Neural cell (in vitro differentiated cells): ENCODE data around the gene RUNX1. TPM values are rescaled to one million over a fixed set of nuclear protein-coding genes. Genes with fewer than 3 reads are reported as not detected.

Source experiments
- H2AFZ ChIP-seq: fragments of 200-600, 300-800 bp; sonication (generic), shearing (Covaris generic); 2 replicates; pipeline ENCODE4 v1.6.0; 2014; ENCODE audit warnings: low read depth, mild to moderate bottlenecking, antibody characterized with exemption, low read length, moderate library complexity
- H3F3A ChIP-seq: fragments of 200-600 bp; shearing (Covaris generic); 2 replicates; pipeline ENCODE4 v1.6.1; 2016; ENCODE audit warnings: mild to moderate bottlenecking, moderate library complexity, mixed read lengths, antibody characterized with exemption, low read length; ENCODE audit not compliant: insufficient read depth, poor library complexity, severe bottlenecking
- H3K27ac ChIP-seq: fragments of 200-600, 300-800 bp; sonication (generic), shearing (Covaris generic); 2 replicates; pipeline ENCODE4 v1.5.1; 2014; ENCODE audit warnings: mild to moderate bottlenecking, low read length, moderate library complexity
- H3K27me3 ChIP-seq: fragments of 300-800, 200-600 bp; sonication (generic), shearing (Covaris generic); 2 replicates; pipeline ENCODE4 v1.6.0; 2014; ENCODE audit warnings: mild to moderate bottlenecking, low read depth, low read length, moderate library complexity; ENCODE audit not compliant: insufficient read depth
- H3K36me3 ChIP-seq: fragments of 300-800, 200-600 bp; sonication (generic), shearing (Covaris generic); 2 replicates; pipeline ENCODE4 v1.5.1; 2014; ENCODE audit warnings: mild to moderate bottlenecking, antibody characterized with exemption, low read length, moderate library complexity; ENCODE audit not compliant: insufficient read depth
- H3K4me2 ChIP-seq: fragments of 300-800, 200-600 bp; sonication (generic), shearing (Covaris generic); 2 replicates; pipeline ENCODE4 v1.6.0; 2014; ENCODE audit warnings: mild to moderate bottlenecking, low read length
- H3K4me3 ChIP-seq: fragments of 300-800, 200-600 bp; sonication (generic), shearing (Covaris generic); 2 replicates; pipeline ENCODE4 v1.5.1; 2014; ENCODE audit warnings: mild to moderate bottlenecking, low read length, moderate library complexity
- H3K79me2 ChIP-seq: fragments of 200-600 bp; shearing (Covaris generic); replicated peaks from 2 replicates; pipeline ENCODE4 v1.6.0; 2014; ENCODE audit warnings: mild to moderate bottlenecking, low read length, moderate library complexity; ENCODE audit not compliant: insufficient read depth
- H3K9ac ChIP-seq: fragments of 300-800, 200-600 bp; sonication (generic), shearing (Covaris generic); 2 replicates; pipeline ENCODE4 v1.6.1; 2016; ENCODE audit warnings: mild to moderate bottlenecking, low read length, mixed read lengths
- H3K9me2 ChIP-seq: fragments of 200-600 bp; shearing (Covaris generic); 2 replicates; pipeline ENCODE4 v1.6.1; 2016; ENCODE audit warnings: mild to moderate bottlenecking, low read length, mixed read lengths; ENCODE audit not compliant: insufficient read depth
- H3K9me3 ChIP-seq: fragments of 200-600, 300-800 bp; sonication (generic), shearing (Covaris generic); 2 replicates; pipeline ENCODE4 v1.6.1; 2016; ENCODE audit warnings: mild to moderate bottlenecking, mixed run types, low read length, moderate library complexity, mixed read lengths
- H4K20me1 ChIP-seq: fragments of 200-600 bp; shearing (Covaris generic); 2 replicates; pipeline ENCODE4 v1.6.1; 2016; ENCODE audit warnings: mild to moderate bottlenecking, mixed run types; ENCODE audit not compliant: insufficient read depth
- EZH2 ChIP-seq: fragments of 200-600, 300-800 bp; shearing (Covaris generic), sonication (generic); IDR thresholded peaks from 2 replicates; pipeline ENCODE4 v1.6.1; 2014; ENCODE audit warnings: antibody characterized with exemption, low read length, borderline replicate concordance, mild to moderate bottlenecking; ENCODE audit not compliant: insufficient read depth, poor library complexity, severe bottlenecking
- RAD21 ChIP-seq: fragments of 450-650 bp; conservative IDR thresholded peaks from 2 replicates; pipeline ENCODE4 v1.6.1; 2014; ENCODE audit warnings: antibody characterized with exemption, mild to moderate bottlenecking, moderate library complexity
- REST ChIP-seq: IDR thresholded peaks from 2 replicates; pipeline ENCODE4 v1.6.1; 2012; ENCODE audit warnings: borderline replicate concordance
- SMC3 ChIP-seq: fragments of 450-650 bp; conservative IDR thresholded peaks from 2 replicates; pipeline ENCODE4 v1.6.1; 2014; ENCODE audit warnings: antibody characterized with exemption, mild to moderate bottlenecking, moderate library complexity; ENCODE audit not compliant: poor library complexity
- TAF1 ChIP-seq: IDR thresholded peaks from 2 replicates; pipeline ENCODE4 v1.6.1; 2012; ENCODE audit warnings: low read depth
- polyA plus RNA-seq: library from polyadenylated mRNA; depleted of rRNA; stranded (reverse); fragments of >200 nt; gene quantifications from 2 replicates; pipeline ENCODE4 v1.2.3, GENCODE V29; 2014
- TF ChIP-seq, protein P1 (sequence below): fragments of 450-650 bp; IDR thresholded peaks from 2 replicates; pipeline ENCODE4 v1.5.1; 2014; ENCODE audit warnings: antibody characterized with exemption, mild to moderate bottlenecking, moderate library complexity; ENCODE audit not compliant: poor library complexity, severe bottlenecking

RUNX1 gene
- polyA plus RNA-seq, 1 donor from 2014 or later, result not detected

DNA sequence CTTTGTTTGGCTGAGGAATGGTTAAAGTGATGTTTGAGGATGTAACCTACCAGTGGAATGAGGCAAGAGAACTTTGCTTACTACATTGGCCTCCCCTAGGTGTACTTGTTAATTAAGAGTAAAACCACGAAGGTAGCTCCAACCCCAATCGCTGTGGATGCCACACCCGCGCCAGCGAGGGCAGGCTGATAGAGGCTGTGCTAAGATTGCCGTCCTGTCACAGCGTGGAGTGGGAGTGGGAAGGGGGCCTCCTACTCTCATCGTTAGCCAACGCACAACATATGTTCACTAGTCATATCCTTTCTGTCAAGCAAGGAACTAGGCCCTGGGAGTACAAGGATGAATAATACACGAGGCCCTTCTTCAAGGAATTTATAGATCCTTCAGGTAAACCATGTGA, 99.6 kb downstream of the RUNX1 start:
- Histone ChIP-seq H3K9me3 (no peaks in the 10 kb centered on the region), H3K27me3 (no peaks in the 10 kb centered on the region), H3K9ac (no peak overlapping the region), H3K9me2 (no peaks in the 10 kb centered on the region), H3K27ac (no peak overlapping the region), H3K79me2 (no peaks in the 10 kb centered on the region), H3K36me3 (no peaks in the 10 kb centered on the region), H3F3A (no peaks in the 10 kb centered on the region), H2AFZ (no peak overlapping the region), H3K4me3 (no peak overlapping the region), H3K4me2 (no peak overlapping the region), H4K20me1 (no peaks in the 10 kb centered on the region)
- TF ChIP-seq EZH2, result no peak

- Histone ChIP-seq H3K9me3 (no peaks in the 10 kb centered on the region), H3K36me3 (no peaks in the 10 kb centered on the region), H3K9me2 (no peaks in the 10 kb centered on the region), H3K4me2 (no peak overlapping the region), H3K27me3 (no peaks in the 10 kb centered on the region), H3K79me2 (no peaks in the 10 kb centered on the region), H3K4me3 (no peak overlapping the region), H3K9ac (no peak overlapping the region), H2AFZ (no peak overlapping the region), H3K27ac (no peak overlapping the region), H4K20me1 (no peaks in the 10 kb centered on the region), H3F3A (no peaks in the 10 kb centered on the region)
- TF ChIP-seq SMC3, result no peak
- TF ChIP-seq, protein P1, sequence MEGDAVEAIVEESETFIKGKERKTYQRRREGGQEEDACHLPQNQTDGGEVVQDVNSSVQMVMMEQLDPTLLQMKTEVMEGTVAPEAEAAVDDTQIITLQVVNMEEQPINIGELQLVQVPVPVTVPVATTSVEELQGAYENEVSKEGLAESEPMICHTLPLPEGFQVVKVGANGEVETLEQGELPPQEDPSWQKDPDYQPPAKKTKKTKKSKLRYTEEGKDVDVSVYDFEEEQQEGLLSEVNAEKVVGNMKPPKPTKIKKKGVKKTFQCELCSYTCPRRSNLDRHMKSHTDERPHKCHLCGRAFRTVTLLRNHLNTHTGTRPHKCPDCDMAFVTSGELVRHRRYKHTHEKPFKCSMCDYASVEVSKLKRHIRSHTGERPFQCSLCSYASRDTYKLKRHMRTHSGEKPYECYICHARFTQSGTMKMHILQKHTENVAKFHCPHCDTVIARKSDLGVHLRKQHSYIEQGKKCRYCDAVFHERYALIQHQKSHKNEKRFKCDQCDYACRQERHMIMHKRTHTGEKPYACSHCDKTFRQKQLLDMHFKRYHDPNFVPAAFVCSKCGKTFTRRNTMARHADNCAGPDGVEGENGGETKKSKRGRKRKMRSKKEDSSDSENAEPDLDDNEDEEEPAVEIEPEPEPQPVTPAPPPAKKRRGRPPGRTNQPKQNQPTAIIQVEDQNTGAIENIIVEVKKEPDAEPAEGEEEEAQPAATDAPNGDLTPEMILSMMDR, result no peak
- no peak for TF ChIP-seq TAF1
- no peak for TF ChIP-seq RAD21
Measured at GRCh38 chr21:34949030-34949429, 100.1 kb downstream of the RUNX1 start.

DNA sequence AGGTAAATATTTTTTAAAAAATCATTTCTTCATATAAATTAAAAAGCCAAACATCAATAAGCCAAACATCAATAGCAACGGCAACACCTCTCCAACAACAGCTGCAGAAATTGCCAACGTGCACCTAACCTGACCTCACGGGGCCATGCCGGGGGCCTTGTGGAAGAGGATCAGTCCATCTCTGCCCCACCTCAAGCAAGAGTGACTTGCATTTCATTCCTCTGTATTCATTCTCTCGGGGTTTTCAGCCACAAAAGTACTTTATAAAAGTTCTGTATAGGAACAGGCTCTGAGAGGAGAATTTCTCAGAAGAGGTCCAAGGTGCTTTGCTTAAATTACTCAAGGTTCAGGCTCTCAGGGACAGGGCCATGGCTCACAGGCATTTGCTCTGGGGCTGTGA, 100.9 kb downstream of the RUNX1 start:
- Histone ChIP-seq H3K79me2 (no peaks in the 10 kb centered on the region), H3F3A (no peaks in the 10 kb centered on the region), H3K4me2 (no peak overlapping the region), H3K9ac (no peak overlapping the region), H3K27me3 (no peaks in the 10 kb centered on the region), H3K36me3 (no peaks in the 10 kb centered on the region), H4K20me1 (no peaks in the 10 kb centered on the region), H2AFZ (no peak overlapping the region), H3K9me2 (no peaks in the 10 kb centered on the region), H3K27ac (no peak overlapping the region), H3K9me3 (no peaks in the 10 kb centered on the region), H3K4me3 (no peak overlapping the region)
- TF ChIP-seq EZH2 (no peak), RAD21 (no peak), REST (no peak)
- TF ChIP-seq, protein P1, result no peak
